HCT116 (cell line): ENCODE results near the gene ACSS1.

Experiments
- POLR2A ChIP-seq: IDR thresholded peaks from 2 replicates; pipeline ENCODE4 v1.7.0; 2011; ENCODE audit warnings: borderline replicate concordance; ENCODE audit not compliant: insufficient read depth, insufficient read length; ENCODE audit errors: extremely low read depth
- TF ChIP-seq, protein P1 (sequence below), 3 experiments: fragments of 200-600 bp in 1 of 3; sonication (generic) in 1 of 3; IDR thresholded peaks in 2 of 3; conservative IDR thresholded peaks in 1 of 3; 2 replicates each; pipeline ENCODE4 v1.5.1; 2012 to 2017; ENCODE audit warnings: low read depth in 2 of 3, low read length in 2 of 3, antibody characterized with exemption in 1 of 3, borderline replicate concordance in 1 of 3, control low read depth in 1 of 3, mild to moderate bottlenecking in 1 of 3, mixed read lengths in 1 of 3, mixed run types in 1 of 3, moderate library complexity in 1 of 3; ENCODE audit not compliant: insufficient read depth in 1 of 3

DNA sequence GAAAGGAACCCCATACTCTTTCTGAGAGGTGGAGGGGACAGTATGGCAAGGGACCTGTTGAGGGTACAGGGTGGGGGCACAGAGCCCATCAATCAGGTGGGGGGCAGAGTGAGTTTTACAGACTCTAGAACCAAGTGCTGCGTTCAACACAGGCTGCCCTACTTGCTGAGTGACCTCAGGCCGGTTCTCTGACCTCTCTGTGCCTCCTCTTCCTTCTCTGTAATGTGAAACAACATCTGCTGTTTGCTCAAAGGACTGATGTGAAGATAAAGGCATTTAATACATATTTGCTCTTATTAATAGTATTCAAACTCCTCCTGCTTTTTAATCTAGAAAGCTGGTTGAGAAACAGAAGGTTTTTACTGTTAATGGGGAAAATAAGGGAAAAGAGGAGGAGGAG is 39.5 kb downstream of the ACSS1 start:
- TF ChIP-seq POLR2A, result no peak
- TF ChIP-seq, protein P1, sequence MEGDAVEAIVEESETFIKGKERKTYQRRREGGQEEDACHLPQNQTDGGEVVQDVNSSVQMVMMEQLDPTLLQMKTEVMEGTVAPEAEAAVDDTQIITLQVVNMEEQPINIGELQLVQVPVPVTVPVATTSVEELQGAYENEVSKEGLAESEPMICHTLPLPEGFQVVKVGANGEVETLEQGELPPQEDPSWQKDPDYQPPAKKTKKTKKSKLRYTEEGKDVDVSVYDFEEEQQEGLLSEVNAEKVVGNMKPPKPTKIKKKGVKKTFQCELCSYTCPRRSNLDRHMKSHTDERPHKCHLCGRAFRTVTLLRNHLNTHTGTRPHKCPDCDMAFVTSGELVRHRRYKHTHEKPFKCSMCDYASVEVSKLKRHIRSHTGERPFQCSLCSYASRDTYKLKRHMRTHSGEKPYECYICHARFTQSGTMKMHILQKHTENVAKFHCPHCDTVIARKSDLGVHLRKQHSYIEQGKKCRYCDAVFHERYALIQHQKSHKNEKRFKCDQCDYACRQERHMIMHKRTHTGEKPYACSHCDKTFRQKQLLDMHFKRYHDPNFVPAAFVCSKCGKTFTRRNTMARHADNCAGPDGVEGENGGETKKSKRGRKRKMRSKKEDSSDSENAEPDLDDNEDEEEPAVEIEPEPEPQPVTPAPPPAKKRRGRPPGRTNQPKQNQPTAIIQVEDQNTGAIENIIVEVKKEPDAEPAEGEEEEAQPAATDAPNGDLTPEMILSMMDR (IDR thresholded peaks at IDR 0.05 in 2 of 3, conservative IDR thresholded peaks at IDR 0.05 in 1 of 3; ENCODE audit: borderline replicate concordance in 1 of 3, insufficient read depth in 1 of 3, low read depth in 2 of 3, low read length in 2 of 3), result no peak
